Gastroesophageal sphincter (tissue), 3 donors: ENCODE data around the gene KRT222.

Experiments
- CTCF ChIP-seq, 4 experiments: fragments of 200-600 bp in 2 of 4; fragments of 450-650 bp in 2 of 4; sonication (generic) in 1 of 4; IDR thresholded peaks; one replicate each; pipeline ENCODE4 v1.5.1; 2017 to 2019; ENCODE audit warnings: antibody characterized with exemption in 4 of 4, mild to moderate bottlenecking in 2 of 4, moderate library complexity in 2 of 4
- POLR2A ChIP-seq, 2 donors: fragments of 450-650 bp; IDR thresholded peaks; one replicate each; pipeline ENCODE4 v1.6.1; 2017; ENCODE audit warnings: antibody characterized with exemption in 2 of 2, mild to moderate bottlenecking in 2 of 2, moderate library complexity in 1 of 2
- POLR2AphosphoS5 ChIP-seq: sonication (generic); formaldehyde crosslinking; IDR thresholded peaks from one replicate; pipeline ENCODE4 v1.6.1; 2017; ENCODE audit warnings: antibody characterized with exemption

- no peak for TF ChIP-seq CTCF (IDR thresholded peaks at IDR 0.05)
- no peak for TF ChIP-seq POLR2A (IDR thresholded peaks at IDR 0.05)
- no peak for TF ChIP-seq POLR2AphosphoS5
These were observed 31.1 kb downstream of the KRT222 start for GRCh38 chr17:40633871-40634270.
